Testis (tissue), 2 donors: Measurements from ENCODE around the gene ITGA11.

Experiments used
- POLR2A ChIP-seq: fragments of 450-650 bp; IDR thresholded peaks from one replicate; pipeline ENCODE4 v1.6.1; 2017; ENCODE audit warnings: antibody characterized with exemption, mild to moderate bottlenecking, moderate library complexity
- TF ChIP-seq, protein P1 (sequence below), 3 experiments: fragments of 450-650 bp in 2 of 3; fragments of 200-600 bp in 1 of 3; sonication (generic) in 1 of 3; IDR thresholded peaks; one replicate each; pipeline ENCODE4 v1.5.1; 2016 to 2019; ENCODE audit warnings: antibody characterized with exemption in 3 of 3, mild to moderate bottlenecking in 2 of 3, moderate library complexity in 1 of 3

DNA sequence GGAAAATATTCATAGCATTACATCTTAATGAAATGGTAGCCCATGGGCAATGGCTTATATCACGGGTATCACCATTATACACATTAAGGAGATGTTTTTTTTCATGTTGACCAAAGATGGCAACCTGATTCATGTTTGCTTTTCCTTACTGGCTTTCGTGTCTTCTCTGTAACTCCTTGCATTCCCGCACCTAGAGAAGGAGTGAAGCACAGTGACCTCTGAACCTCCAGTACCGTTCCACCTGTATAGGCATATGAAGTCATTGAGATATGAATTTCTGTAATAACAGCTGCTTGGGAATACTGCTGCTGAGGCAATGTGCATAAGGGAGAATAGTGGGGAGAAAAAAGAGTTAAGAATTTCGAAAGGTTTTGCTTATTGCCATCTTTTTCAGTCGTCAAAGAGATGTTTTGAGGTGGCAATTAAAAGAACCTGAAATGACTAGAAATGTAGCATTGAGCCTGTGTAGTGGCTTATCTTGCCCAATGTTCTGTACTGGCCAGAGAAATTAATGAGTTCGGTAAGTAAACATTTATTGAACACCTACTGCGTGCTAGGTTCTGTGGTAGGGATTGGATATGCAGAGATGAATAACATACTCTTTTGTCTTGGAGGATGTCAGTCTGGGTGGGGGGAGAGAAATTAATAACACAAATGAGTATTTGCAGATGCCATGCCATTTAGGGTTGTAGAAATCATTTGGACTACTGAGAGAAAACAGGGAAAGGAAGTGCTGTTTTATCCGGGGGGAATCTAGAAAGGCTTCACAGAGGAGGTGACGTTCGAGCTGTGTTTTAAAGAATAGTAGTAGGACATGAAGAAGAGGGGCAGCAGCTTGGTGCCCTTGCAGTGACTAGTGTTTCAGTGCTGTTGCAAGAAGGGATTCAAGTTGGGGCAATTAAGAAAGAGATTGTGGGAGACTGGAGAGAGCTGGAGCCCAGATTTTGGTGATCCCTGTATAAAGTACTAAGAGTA is 151.9 kb downstream of the ITGA11 start:
- TF ChIP-seq, protein P1, sequence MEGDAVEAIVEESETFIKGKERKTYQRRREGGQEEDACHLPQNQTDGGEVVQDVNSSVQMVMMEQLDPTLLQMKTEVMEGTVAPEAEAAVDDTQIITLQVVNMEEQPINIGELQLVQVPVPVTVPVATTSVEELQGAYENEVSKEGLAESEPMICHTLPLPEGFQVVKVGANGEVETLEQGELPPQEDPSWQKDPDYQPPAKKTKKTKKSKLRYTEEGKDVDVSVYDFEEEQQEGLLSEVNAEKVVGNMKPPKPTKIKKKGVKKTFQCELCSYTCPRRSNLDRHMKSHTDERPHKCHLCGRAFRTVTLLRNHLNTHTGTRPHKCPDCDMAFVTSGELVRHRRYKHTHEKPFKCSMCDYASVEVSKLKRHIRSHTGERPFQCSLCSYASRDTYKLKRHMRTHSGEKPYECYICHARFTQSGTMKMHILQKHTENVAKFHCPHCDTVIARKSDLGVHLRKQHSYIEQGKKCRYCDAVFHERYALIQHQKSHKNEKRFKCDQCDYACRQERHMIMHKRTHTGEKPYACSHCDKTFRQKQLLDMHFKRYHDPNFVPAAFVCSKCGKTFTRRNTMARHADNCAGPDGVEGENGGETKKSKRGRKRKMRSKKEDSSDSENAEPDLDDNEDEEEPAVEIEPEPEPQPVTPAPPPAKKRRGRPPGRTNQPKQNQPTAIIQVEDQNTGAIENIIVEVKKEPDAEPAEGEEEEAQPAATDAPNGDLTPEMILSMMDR (IDR thresholded peaks at IDR 0.05), result no peak
- no peak for TF ChIP-seq POLR2A
